B cell (primary cell): Measurements from ENCODE around the gene ACAD10.

Experiments
- CTCF ChIP-seq: fragments of 200-600 bp; IDR thresholded peaks from one replicate; pipeline ENCODE4 v1.8.0; 2022; ENCODE audit warnings: antibody characterized with exemption, mild to moderate bottlenecking
- EZH2 ChIP-seq: IDR thresholded peaks from 2 replicates; pipeline ENCODE4 v1.6.1; 2012; ENCODE audit warnings: borderline replicate concordance, low read depth, mild to moderate bottlenecking, moderate library complexity, low read length; ENCODE audit not compliant: insufficient read depth, poor library complexity, severe bottlenecking

- TF ChIP-seq CTCF, result no peak
- TF ChIP-seq EZH2, result no peak
Observed at GRCh38 chr12:111756681-111757080, 70.8 kb downstream of the ACAD10 start.
